OCI-LY1 (cell line): ENCODE measurements around the gene NADK.

Experiments
- H2AFZ ChIP-seq: fragments of 200-600 bp; sonication (generic), shearing (Covaris generic); 2 replicates; pipeline ENCODE4 v1.6.0; 2014; ENCODE audit warnings: antibody characterized with exemption, mild to moderate bottlenecking, low read length
- H3F3A ChIP-seq: fragments of 200-600 bp; sonication (generic), shearing (Covaris generic); 2 replicates; pipeline ENCODE4 v1.6.0; 2014; ENCODE audit warnings: mild to moderate bottlenecking, antibody characterized with exemption, low read length, moderate library complexity; ENCODE audit not compliant: insufficient read depth
- H3K27ac ChIP-seq: fragments of 200-600 bp; sonication (generic); 2 replicates; pipeline ENCODE4 v1.5.1; 2014; ENCODE audit warnings: low read length, mixed run types, mild to moderate bottlenecking, low read depth; ENCODE audit not compliant: poor library complexity, severe bottlenecking
- H3K27me3 ChIP-seq: fragments of 200-600 bp; sonication (generic); 2 replicates; pipeline ENCODE4 v1.6.0; 2014; ENCODE audit warnings: antibody characterized with exemption, mild to moderate bottlenecking, low read length, moderate library complexity; ENCODE audit not compliant: insufficient read depth
- H3K36me3 ChIP-seq: fragments of 200-600 bp; sonication (generic); 2 replicates; pipeline ENCODE4 v1.6.1; 2014; ENCODE audit warnings: mild to moderate bottlenecking, antibody characterized with exemption, low read length, moderate library complexity, mixed read lengths; ENCODE audit not compliant: insufficient read depth
- H3K4me1 ChIP-seq: fragments of 200-600 bp; sonication (generic); 2 replicates; pipeline ENCODE4 v1.5.1; 2014; ENCODE audit warnings: mild to moderate bottlenecking, low read length, moderate library complexity; ENCODE audit not compliant: insufficient read depth, severe bottlenecking
- H3K4me2 ChIP-seq: fragments of 200-600 bp; sonication (generic), shearing (Covaris generic); 2 replicates; pipeline ENCODE4 v1.6.1; 2014; ENCODE audit warnings: low read length
- H3K4me3 ChIP-seq: fragments of 200-600 bp; sonication (generic); 2 replicates; pipeline ENCODE4 v1.5.1; 2014; ENCODE audit warnings: low read length, low read depth, mild to moderate bottlenecking, mixed read lengths; ENCODE audit not compliant: poor library complexity, severe bottlenecking
- H3K79me2 ChIP-seq: fragments of 200-600 bp; shearing (Covaris generic); 2 replicates; pipeline ENCODE4 v1.6.1; 2016; ENCODE audit warnings: mixed run types, low read length, mixed read lengths; ENCODE audit not compliant: insufficient read depth
- H3K9ac ChIP-seq: fragments of 200-600 bp; sonication (generic), shearing (Covaris generic); 2 replicates; pipeline ENCODE4 v1.6.1; 2014; ENCODE audit warnings: mild to moderate bottlenecking, low read length, mixed read lengths
- H3K9me2 ChIP-seq: fragments of 200-600 bp; sonication (generic), shearing (Covaris generic); 2 replicates; pipeline ENCODE4 v1.6.1; 2014; ENCODE audit warnings: low read depth, mild to moderate bottlenecking, low read length, mixed read lengths
- H3K9me3 ChIP-seq: fragments of 200-600 bp; shearing (Covaris generic); 2 replicates; pipeline ENCODE4 v1.6.1; 2014; ENCODE audit warnings: low read length, mixed read lengths
- H4K20me1 ChIP-seq: fragments of 200-600 bp; sonication (generic), shearing (Covaris generic); 2 replicates; pipeline ENCODE4 v1.6.0; 2016; ENCODE audit warnings: mild to moderate bottlenecking, low read length; ENCODE audit not compliant: insufficient read depth
- CTCF ChIP-seq: fragments of 200-600 bp; sonication (generic), shearing (Covaris generic); IDR thresholded peaks from 2 replicates; pipeline ENCODE4 v1.5.1; 2017; ENCODE audit warnings: mild to moderate bottlenecking, antibody characterized with exemption, low read length, moderate library complexity, mixed read lengths
- EZH2 ChIP-seq: fragments of 200-600 bp; sonication (generic), shearing (Covaris generic); IDR thresholded peaks from 2 replicates; pipeline ENCODE4 v1.8.0; 2017; ENCODE audit warnings: borderline replicate concordance, mixed run types, mild to moderate bottlenecking, antibody characterized with exemption, low read length, moderate library complexity, mixed read lengths

NADK gene

GRCh38 chr1:1756661-1757421 lies 21.4 kb downstream of the NADK start:
- Histone ChIP-seq H4K20me1 (no peaks in the 10 kb centered on the region), H3K36me3 (peaks cover 99% of the 10 kb centered on the region)
- no peak for TF ChIP-seq EZH2
- no peak for TF ChIP-seq CTCF

GRCh38 chr1:1755852-1756251 lies 22.4 kb downstream of the NADK start:
- TF ChIP-seq EZH2: no peak
- no peak for TF ChIP-seq CTCF
- no peak overlapping the region for H3K4me3 ChIP-seq
- no peak overlapping the region for H3K4me2 ChIP-seq
- no peaks in the 10 kb centered on the region for H3K9me3 ChIP-seq
- no peaks in the 10 kb centered on the region for H4K20me1 ChIP-seq
- H3K9me2 ChIP-seq: no peaks in the 10 kb centered on the region
- no peak overlapping the region for H3K27ac ChIP-seq
- H3K36me3 ChIP-seq: peaks cover 89% of the 10 kb centered on the region
- H3F3A ChIP-seq: no peaks in the 10 kb centered on the region
- H3K4me1 ChIP-seq: peaks cover 4% of the 10 kb centered on the region
- H3K9ac ChIP-seq: no peak overlapping the region
- no peaks in the 10 kb centered on the region for H3K79me2 ChIP-seq
- H3K27me3 ChIP-seq: no peaks in the 10 kb centered on the region
- no peak overlapping the region for H2AFZ ChIP-seq

More at GRCh38 chr1:1756661-1757421, 21.4 kb downstream of the NADK start:
- no peaks in the 10 kb centered on the region for H3F3A ChIP-seq
- H3K79me2 ChIP-seq: no peaks in the 10 kb centered on the region; the same call in 1 of the 2 replicates
- peaks cover 4% of the 10 kb centered on the region for H3K4me1 ChIP-seq
- no peak overlapping the region for H3K4me3 ChIP-seq
- no peak overlapping the region for H2AFZ ChIP-seq
- no peaks in the 10 kb centered on the region for H3K27me3 ChIP-seq
- H3K9me2 ChIP-seq: no peaks in the 10 kb centered on the region
- no peak overlapping the region for H3K4me2 ChIP-seq
- H3K9ac ChIP-seq: no peak overlapping the region
- no peak overlapping the region for H3K27ac ChIP-seq
- no peaks in the 10 kb centered on the region for H3K9me3 ChIP-seq

GRCh38 chr1:1755426-1755825 lies 22.8 kb downstream of the NADK start:
- Histone ChIP-seq H4K20me1 (no peaks in the 10 kb centered on the region), H3K36me3 (peaks cover 85% of the 10 kb centered on the region), H3K4me2 (no peak overlapping the region), H3K79me2 (no peaks in the 10 kb centered on the region), H3K4me3 (no peak overlapping the region), H3K9ac (no peak overlapping the region), H3K9me2 (no peaks in the 10 kb centered on the region), H3K4me1 (peaks cover 4% of the 10 kb centered on the region), H2AFZ (no peak overlapping the region), H3K27me3 (no peaks in the 10 kb centered on the region), H3F3A (no peaks in the 10 kb centered on the region), H3K27ac (no peak overlapping the region), H3K9me3 (no peaks in the 10 kb centered on the region)
- TF ChIP-seq EZH2 (no peak), CTCF (no peak)
